GM20000 (cell line): ENCODE data around the gene GRAMD2B.

Experiments used
- DNase-seq: peaks from one replicate; pipeline ENCODE4 v3.0.0; 2012; ENCODE audit warnings: low spot score
- TF ChIP-seq, protein P1 (sequence below): IDR thresholded peaks from 2 replicates; pipeline ENCODE4 v1.5.1; 2012; ENCODE audit warnings: mild to moderate bottlenecking, control low read depth; ENCODE audit errors: extremely low read depth, missing control alignments

Gene GRAMD2B

DNA sequence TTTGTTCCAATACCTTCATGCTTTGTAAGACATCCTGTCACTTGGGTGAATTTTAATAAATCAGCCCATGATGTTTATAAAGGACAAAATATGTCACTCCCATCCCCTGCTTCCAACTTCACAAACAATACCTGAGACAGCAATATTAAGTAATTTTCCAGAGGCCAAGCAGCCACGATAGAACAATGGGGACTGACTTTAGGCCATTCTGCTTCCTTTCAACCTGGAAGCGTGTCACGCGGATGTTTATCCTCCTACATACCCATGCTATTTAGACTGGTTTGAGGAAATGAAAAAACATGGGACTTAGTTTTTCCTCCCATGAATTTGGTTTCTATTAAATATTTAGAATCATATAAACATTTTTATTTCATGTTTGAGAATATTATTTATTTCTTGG is 82.9 kb downstream of the GRAMD2B start:
- no peak for DNase-seq
- TF ChIP-seq, protein P1, sequence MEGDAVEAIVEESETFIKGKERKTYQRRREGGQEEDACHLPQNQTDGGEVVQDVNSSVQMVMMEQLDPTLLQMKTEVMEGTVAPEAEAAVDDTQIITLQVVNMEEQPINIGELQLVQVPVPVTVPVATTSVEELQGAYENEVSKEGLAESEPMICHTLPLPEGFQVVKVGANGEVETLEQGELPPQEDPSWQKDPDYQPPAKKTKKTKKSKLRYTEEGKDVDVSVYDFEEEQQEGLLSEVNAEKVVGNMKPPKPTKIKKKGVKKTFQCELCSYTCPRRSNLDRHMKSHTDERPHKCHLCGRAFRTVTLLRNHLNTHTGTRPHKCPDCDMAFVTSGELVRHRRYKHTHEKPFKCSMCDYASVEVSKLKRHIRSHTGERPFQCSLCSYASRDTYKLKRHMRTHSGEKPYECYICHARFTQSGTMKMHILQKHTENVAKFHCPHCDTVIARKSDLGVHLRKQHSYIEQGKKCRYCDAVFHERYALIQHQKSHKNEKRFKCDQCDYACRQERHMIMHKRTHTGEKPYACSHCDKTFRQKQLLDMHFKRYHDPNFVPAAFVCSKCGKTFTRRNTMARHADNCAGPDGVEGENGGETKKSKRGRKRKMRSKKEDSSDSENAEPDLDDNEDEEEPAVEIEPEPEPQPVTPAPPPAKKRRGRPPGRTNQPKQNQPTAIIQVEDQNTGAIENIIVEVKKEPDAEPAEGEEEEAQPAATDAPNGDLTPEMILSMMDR, result no peak

DNA sequence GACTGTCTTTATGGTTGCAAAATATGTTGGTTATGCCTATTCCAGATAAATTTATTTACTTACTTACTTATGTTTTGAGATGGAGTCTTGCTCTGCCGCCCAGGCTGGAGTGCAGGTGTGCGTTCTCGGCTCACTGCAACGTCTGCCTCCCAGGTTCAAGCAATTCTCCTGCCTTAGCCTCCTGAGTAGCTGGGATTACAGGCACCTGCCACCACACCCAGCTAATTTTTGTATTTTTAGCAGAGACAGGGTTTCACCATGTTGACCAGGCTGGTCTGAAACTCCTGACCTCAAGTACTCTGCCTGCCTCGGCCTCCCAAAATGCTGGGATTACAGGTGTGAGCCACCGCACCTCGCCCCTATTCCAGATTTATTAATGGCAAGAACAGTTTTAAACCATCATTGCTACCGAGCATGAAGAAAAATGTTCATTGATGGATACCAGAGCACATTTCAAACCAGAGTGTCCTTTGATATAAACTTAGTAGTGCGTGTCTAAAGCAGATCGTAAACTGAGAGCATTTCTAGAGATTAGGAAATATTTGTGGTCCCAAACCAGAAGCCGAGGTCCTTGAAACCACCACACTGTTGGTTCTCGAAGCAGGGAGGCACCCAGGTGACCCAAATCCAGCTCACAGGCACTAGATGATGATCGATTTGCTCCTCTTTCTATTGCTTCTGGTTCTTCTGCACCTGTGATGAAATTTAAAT is 85.2 kb downstream of the GRAMD2B start:
- no peak for DNase-seq
- TF ChIP-seq, protein P1, result no peak

DNA sequence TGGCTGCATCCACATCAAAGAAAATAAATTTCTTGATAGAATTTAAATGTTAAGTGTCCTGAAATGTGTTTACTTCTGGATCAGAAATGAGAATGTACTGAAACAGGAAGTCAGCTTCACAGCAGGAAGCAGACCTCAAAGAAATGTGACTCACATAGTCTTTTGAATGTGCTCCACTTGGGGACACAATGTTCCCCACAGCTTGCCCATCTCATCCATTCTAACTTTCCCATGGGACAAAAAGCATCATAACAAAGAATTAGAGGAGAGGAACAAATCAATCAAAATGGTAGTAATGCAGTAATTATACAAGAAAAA is 85.7 kb downstream of the GRAMD2B start:
- TF ChIP-seq, protein P1, result no peak
- DNase-seq, result no peak

DNA sequence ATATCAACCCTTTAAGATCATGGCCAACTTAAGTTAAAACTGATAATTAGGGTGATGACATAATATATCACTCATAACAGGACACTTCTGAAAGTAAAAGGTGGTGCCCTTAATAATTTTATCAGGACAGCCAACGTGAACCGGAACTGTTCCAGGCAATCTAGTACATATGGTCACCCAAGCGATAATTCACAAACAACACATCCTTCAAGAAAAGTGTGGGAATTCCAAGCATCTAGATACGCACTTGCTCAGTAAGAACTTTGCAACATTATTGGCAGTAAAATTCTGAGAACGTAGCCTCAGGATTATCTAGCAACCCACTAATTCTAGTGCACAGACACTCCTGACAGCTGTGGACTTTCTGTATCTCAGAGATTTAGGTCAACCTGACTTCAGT is 86.1 kb downstream of the GRAMD2B start:
- TF ChIP-seq, protein P1, result no peak
- no peak for DNase-seq

DNA sequence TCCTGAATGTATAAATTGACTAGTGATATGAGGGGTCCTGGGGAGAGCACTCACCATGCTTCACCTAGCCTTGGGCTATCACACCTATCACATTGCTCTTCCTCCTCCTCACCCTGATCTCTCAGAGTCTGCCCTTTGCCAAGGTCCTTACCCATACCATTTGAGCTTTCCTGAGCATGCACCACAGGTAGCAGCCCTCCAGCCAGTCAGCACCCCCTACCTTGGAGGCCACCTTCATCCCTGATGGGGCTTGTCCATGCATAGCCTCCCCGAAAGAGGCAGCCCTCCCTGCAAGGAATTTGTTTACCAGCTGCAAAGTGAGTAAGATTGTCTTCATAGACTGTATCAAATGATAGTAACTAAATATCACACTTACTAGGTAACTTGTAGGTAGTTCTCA is 88.8 kb downstream of the GRAMD2B start:
- TF ChIP-seq, protein P1, result no peak
- no peak for DNase-seq

DNA sequence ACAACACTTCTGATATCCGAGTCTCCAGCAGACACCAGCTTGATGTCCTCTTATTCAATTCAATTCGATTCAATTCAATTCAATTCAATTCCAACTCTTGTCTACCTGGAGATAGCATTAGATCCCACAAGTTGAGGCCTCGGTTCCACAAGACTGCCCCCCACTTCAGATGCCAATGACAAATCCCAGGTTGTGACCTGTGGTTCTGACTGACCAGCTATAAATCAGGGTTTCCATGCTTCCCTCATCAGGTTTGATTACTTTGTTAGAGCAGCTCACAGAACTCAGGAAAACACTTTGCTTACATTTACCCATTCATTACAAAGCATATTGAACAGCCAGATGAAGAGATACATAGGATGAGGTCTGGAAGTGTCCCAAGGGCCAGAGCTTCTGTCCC is 89.2 kb downstream of the GRAMD2B start:
- TF ChIP-seq, protein P1, result no peak
- DNase-seq, result no peak

DNA sequence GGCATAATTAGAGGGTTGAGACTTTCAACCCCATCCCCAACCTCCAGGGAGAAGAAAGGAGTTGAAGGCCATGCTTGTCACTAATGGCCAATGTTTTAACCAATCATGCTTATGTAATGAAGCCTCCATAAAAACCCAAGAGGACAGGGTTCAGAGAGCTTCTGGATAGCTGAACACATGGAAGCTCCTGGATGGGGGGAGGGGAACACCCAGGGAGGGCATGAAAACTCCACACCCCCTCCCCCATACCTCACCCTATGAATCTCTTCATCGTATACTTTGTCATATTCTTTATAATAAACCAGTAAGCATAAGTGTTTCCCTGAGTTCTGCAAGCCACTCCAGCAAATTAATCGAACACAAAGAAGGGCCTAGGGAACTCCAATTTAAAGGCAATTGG is 90.1 kb downstream of the GRAMD2B start:
- TF ChIP-seq, protein P1, result no peak

More for the DNA sequence above, 90.1 kb downstream of the GRAMD2B start:
- no peak for DNase-seq
